ENCODE results near the gene GCM1.

The GCM1 gene

DNA sequence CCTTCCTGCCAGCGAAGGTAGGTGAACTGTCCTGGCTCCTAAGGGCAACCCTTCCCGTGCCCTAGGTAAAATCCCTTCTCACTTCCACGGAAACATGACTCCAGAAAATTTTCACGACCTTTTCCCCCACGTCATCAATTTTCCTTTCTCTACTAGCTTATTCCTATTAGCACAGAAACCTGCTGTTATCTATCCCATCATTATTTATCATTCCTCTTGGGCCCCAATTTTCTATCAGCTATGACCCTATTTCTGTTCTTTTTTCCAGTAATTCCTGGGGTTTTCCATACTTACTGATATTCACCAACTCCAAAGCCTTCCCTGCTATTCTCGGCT is 23.8 kb upstream of the GCM1 start:
- TF ChIP-seq, protein P1, sequence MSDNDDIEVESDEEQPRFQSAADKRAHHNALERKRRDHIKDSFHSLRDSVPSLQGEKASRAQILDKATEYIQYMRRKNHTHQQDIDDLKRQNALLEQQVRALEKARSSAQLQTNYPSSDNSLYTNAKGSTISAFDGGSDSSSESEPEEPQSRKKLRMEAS (IDR thresholded peaks at IDR 0.05; ENCODE audit: low read depth, low read length) = no peak
- no peak for TF ChIP-seq MYC (IDR thresholded peaks at IDR 0.05; ENCODE audit: low read depth, low read length)
- no peak for TF ChIP-seq POLR2A (IDR thresholded peaks at IDR 0.05; ENCODE audit: extremely low read depth, insufficient read length)
- TF ChIP-seq, protein P2, sequence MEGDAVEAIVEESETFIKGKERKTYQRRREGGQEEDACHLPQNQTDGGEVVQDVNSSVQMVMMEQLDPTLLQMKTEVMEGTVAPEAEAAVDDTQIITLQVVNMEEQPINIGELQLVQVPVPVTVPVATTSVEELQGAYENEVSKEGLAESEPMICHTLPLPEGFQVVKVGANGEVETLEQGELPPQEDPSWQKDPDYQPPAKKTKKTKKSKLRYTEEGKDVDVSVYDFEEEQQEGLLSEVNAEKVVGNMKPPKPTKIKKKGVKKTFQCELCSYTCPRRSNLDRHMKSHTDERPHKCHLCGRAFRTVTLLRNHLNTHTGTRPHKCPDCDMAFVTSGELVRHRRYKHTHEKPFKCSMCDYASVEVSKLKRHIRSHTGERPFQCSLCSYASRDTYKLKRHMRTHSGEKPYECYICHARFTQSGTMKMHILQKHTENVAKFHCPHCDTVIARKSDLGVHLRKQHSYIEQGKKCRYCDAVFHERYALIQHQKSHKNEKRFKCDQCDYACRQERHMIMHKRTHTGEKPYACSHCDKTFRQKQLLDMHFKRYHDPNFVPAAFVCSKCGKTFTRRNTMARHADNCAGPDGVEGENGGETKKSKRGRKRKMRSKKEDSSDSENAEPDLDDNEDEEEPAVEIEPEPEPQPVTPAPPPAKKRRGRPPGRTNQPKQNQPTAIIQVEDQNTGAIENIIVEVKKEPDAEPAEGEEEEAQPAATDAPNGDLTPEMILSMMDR (IDR thresholded peaks at IDR 0.05; ENCODE audit: low read depth, low read length) = no peak
- H3K4me3 ChIP-seq (ENCODE audit: low read depth, low read length) = no peak overlapping the region
- no peak for DNase-seq (ENCODE audit: low read depth)

DNA sequence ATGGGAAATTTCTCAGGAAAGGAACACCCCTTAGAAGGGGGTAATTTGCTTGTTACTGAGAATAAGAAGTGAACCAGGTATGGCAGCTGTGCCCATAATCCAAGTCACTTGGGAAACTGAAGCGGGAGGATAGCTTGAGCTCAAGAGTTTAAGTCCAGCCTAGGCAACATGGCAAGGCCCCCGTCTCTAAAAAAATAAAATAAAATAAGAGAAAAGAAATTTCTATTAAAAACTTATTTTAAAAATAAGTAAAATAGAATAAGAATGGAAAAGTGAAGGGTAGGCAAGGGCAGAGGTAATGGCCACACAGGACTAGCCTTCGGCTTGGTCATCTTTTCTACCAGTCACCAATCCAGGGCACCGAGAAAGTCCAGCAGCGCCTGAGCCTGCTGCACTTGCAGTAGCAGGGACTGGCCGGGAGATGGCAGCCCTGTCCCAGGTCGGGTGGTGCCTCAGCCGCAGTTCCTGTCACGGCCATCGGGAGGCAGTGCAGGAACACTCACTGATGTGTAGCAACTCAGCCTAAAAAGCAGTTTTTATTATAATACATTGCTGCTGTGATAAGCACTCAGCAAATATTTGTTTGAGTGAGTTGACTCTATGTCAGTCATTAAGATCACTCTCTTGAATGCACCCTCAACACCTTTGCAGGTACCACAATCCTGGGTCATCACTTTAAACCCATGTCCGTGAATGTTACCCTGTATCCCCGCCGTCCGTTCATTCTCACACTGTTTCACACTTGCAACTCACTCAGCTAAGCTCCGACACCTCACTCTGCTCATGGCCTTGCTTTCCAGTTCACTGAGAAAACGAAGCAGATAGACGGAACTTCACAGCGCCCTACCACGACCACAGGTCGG is 23.2 kb upstream of the GCM1 start:
- no peak overlapping the region for H3K4me3 ChIP-seq (ENCODE audit: low read depth, low read length)
- peak; percentile 83 for DNase-seq (ENCODE audit: low read depth)
- TF ChIP-seq, protein P1 (IDR thresholded peaks at IDR 0.05; ENCODE audit: low read depth, low read length) = peak; percentile 22; the same call in 1 of the 2 replicates
- TF ChIP-seq, protein P2 (IDR thresholded peaks at IDR 0.05; ENCODE audit: low read depth, low read length) = peak; percentile 100
- TF ChIP-seq MYC (IDR thresholded peaks at IDR 0.05; ENCODE audit: low read depth, low read length) = peak; percentile 31; the same call in 1 of the 2 replicates
- TF ChIP-seq POLR2A (IDR thresholded peaks at IDR 0.05; ENCODE audit: extremely low read depth, insufficient read length) = no peak

DNA sequence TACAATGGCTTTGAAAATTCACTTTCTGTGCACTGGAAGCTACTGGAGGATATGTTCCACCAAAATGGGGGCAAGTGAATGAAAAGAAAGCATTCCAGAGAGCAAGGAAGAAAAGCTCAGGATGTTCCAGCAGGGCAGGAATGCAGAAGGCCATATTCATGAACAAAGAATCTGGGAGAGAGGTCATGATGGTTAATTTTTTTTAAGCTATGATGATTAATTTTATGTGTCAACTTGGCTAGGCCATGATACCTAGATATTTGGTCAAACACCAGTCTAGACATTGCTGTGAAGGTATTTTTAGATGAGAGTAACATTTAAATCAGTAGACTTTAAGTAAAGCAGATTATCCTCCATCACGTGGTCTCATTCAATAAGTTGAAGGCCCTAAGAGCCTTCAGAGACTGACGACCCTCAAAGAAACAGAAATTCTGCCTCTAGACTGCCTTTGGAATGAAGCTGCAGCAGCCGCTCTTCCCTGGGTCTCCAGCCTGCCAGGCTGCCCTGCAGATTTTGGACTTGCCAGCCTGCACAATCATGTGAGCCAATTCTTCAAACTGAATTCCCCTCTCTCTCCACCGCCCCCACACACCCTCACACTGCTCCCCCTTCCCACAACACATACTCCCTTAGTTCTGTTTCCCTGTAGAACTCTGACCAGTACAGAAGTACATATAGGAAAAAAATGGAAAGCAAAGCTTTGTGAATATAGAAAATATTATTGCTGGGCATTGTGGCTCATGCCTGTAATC is 20.1 kb upstream of the GCM1 start:
- H3K4me3 ChIP-seq (ENCODE audit: low read depth, low read length) = no peak overlapping the region
- no peak for DNase-seq (ENCODE audit: low read depth)
- TF ChIP-seq, protein P2 (IDR thresholded peaks at IDR 0.05; ENCODE audit: low read depth, low read length) = no peak
- TF ChIP-seq MYC (IDR thresholded peaks at IDR 0.05; ENCODE audit: low read depth, low read length) = no peak
- no peak for TF ChIP-seq POLR2A (IDR thresholded peaks at IDR 0.05; ENCODE audit: extremely low read depth, insufficient read length)

DNA sequence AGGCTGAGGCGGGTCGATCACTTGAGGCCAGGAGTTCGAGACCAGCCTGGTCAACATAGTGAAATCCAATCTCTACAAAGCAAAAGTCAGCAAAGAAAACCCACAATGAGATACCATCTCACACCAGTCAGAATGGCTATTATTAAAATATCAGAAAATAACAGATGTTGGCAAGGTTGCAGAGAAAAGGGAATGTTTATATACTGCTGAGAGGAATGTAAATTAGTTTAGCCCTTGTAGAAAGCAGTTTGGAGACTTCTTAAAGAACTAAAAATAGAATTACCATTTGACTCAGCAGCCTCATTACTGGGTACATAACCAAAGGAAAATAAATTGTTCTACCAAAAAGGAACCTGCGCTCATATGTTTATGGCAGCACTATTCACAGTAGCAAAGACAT is 16.7 kb upstream of the GCM1 start:
- TF ChIP-seq POLR2A (IDR thresholded peaks at IDR 0.05; ENCODE audit: extremely low read depth, insufficient read length) (no peak), MYC (IDR thresholded peaks at IDR 0.05; ENCODE audit: low read depth, low read length) (no peak)
- TF ChIP-seq, protein P2 (IDR thresholded peaks at IDR 0.05; ENCODE audit: low read depth, low read length) = no peak
- TF ChIP-seq, protein P1 (IDR thresholded peaks at IDR 0.05; ENCODE audit: low read depth, low read length) = no peak
- no peak for DNase-seq (ENCODE audit: low read depth)
- no peak overlapping the region for H3K4me3 ChIP-seq (ENCODE audit: low read depth, low read length)

DNA sequence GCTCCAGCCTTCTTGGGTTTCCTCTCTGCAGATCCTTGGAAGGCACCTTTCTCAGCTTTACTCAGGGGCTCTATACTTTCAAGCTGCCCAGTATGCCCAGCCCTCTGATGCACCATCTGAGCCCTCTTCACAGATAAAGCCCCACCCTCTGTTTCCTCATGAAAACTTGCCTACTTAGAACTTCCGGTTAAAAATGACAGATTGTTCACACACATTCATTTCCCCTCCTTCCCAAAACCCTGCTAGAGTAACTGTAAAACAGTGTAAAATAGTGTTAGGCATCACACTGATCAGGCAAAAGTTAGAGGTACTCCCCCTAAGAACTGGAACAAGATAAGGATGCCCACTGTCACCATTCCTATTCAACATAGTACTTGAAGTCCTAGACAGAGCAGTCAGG is 14.0 kb upstream of the GCM1 start:
- no peak overlapping the region for H3K4me3 ChIP-seq (ENCODE audit: low read depth, low read length)
- TF ChIP-seq MYC (IDR thresholded peaks at IDR 0.05; ENCODE audit: low read depth, low read length) = no peak
- TF ChIP-seq, protein P1 (IDR thresholded peaks at IDR 0.05; ENCODE audit: low read depth, low read length) = no peak
- TF ChIP-seq, protein P2 (IDR thresholded peaks at IDR 0.05; ENCODE audit: low read depth, low read length) = no peak
- TF ChIP-seq POLR2A (IDR thresholded peaks at IDR 0.05; ENCODE audit: extremely low read depth, insufficient read length) = no peak
- DNase-seq (ENCODE audit: low read depth) = no peak

Data from NB4 (cell line).